Motor neuron (in vitro differentiated cells): ENCODE results near the gene TRPC3. TPM values are rescaled to one million over a fixed set of nuclear protein-coding genes. Genes with fewer than 3 reads are reported as not detected.

Experiments
- ATAC-seq, 8 experiments: fragments of 200-7000 bp; cut with Tn5 transposase; replicated peaks in 6 of 8; 2 replicates each; pipeline ENCODE4 v1.8.0; 2021; ENCODE audit warnings: mild to moderate bottlenecking in 8 of 8, moderate library complexity in 8 of 8
- H3K27ac ChIP-seq, 2 donors: fragments of 250-450 bp; sonication (Bioruptor Pico); 2 replicates each; pipeline ENCODE4 v1.9.0; 2021; ENCODE audit warnings: antibody characterized with exemption in 2 of 2, mild to moderate bottlenecking in 2 of 2, moderate library complexity in 1 of 2
- H3K4me1 ChIP-seq, 2 donors: fragments of 250-450 bp; sonication (Bioruptor Pico); replicated peaks in 1 of 2; 2 replicates each; pipeline ENCODE4 v1.6.1; 2021; ENCODE audit warnings: antibody characterized with exemption in 2 of 2, mild to moderate bottlenecking in 2 of 2, moderate library complexity in 1 of 2
- H3K4me3 ChIP-seq, 5 donors: fragments of 250-450 bp; sonication (Bioruptor Pico); 2 replicates each; pipeline ENCODE4 v1.9.0; 2021; ENCODE audit warnings: antibody characterized with exemption in 5 of 5, mild to moderate bottlenecking in 5 of 5, moderate library complexity in 4 of 5
- WGBS, 10 experiments: fragments of 450-650 bp; shearing (Covaris generic); methylation state at CpG; one replicate each; pipeline ENCODE4 v1.0.0; 2022; 5-methylcytosine and 5-hydroxymethylcytosine counted together
- in situ Hi-C, 9 experiments: fragments of 400-800 bp; cut with MboI; loops; one replicate each; pipeline ENCODE4 v1.15.0; 2021; ENCODE audit warnings: low sequenced_read_pairs in 9 of 9, low pct_unique_long_range_greater_than_20kb in 2 of 9; ENCODE audit not compliant: unreplicated experiment in 9 of 9
- total RNA-seq, 8 experiments: library from RNA; unstranded; fragments of 300-600 nt; gene quantifications; 2 replicates each; pipeline versions ENCODE4 v1.2.3 to v1.2.4, GENCODE V29; 2022

The TRPC3 gene
- 1 to 10 TPM in 5 of 8 experiments, under 1 TPM in 1, not detected in 2; 0.41 to 7.0 (median 3.5) TPM for total RNA-seq

- WGBS, 10 experiments = 3% methylated on average over 5 of the region's 69 CpGs; no CpG with 5 or more reads in 9 of the 10 experiments
- H3K4me1 ChIP-seq = peaks cover 0 to 4% of the 10 kb centered on the region in 2 donors
- ATAC-seq = peak; percentile 34 to 57 (median 50)
- peak within 1 kb of the TSS; percentile 54 to 77 (median 66) for H3K4me3 ChIP-seq
- in situ Hi-C loops = loop anchor here in 2 of 9 experiments (25.0 kb wide), 2 partner anchors 211 to 261 kb away; partner anchors contain the start of gene BLTP1 (in 1 of the 2)
- no peak within 1 kb of the TSS for H3K27ac ChIP-seq
These were observed at the start of gene TRPC3 for GRCh38 chr4:121951521-121952110. Gene TRPC3, minus strand, starts transcription at chr4:121952060. Its CDS starts 380 bp downstream, at chr4:121951680.

DNA sequence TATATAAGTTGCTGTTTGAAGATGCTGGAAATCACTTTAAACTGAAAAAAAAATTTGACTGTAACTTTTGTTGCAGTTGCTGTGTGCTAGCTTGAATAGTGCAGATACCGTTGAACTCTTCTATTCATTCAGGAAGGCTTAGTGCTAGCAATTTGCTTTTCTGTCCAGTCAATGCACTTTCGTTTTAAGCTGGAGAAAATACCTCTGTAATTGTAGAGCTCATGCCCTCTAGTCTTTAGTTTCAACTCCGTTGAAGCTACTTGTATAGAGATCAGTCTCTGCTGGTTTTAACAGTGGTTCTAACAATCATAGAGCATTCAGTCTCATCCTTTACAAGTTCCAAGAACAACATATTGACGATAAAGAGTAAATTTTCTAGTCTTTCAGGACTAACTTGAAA is 49.0 kb upstream of the TRPC3 start:
- WGBS, 10 experiments = 3 to 80% (median 51%) methylated on average over 3 to 4 of the region's 4 CpGs; no CpG with 5 or more reads in 2 of the 10 experiments
- in situ Hi-C loops = no loop called here
- Histone ChIP-seq H3K4me1 (no peaks in the 10 kb centered on the region), H3K27ac (no peak overlapping the region), H3K4me3 (no peak overlapping the region)
- ATAC-seq = peak in 2 of 8 experiments; percentile 39 to 44

DNA sequence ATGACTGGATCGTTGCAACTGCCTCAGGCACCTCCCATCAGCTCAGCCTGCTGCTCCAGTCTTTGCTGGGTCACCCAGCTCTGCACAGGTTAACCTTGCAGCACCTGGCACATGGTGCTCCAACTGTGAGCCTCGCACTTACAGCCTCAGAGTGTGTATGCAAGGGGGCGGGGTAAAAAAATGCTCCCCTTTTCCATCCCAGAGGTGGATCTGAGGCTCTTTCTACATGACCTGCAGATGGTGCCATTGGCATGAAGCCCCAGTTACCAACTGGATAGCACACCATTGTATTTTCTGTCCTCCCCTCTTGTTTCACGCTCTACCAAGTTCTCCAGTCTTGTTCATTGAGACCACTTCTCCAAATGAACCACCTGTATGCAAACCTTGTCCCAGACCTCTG is 46.2 kb upstream of the TRPC3 start:
- Histone ChIP-seq H3K27ac (no peak overlapping the region), H3K4me3 (no peak overlapping the region), H3K4me1 (no peaks in the 10 kb centered on the region)
- 0 to 100% (median 38%) methylated on average over 1 to 4 of the region's 4 CpGs; no CpG with 5 or more reads in 1 of the 10 experiments for WGBS, 10 experiments
- ATAC-seq = peak in 2 of 8 experiments; percentile 48 to 52
- in situ Hi-C loops = no loop called here

- ATAC-seq = no peak
- H3K4me1 ChIP-seq = no peaks in the 10 kb centered on the region
- no peak overlapping the region for H3K27ac ChIP-seq
- WGBS, 10 experiments = 0 to 100% (median 70%) methylated on average over 1 to 3 of the region's 3 CpGs; no CpG with 5 or more reads in 1 of the 10 experiments
- no peak overlapping the region for H3K4me3 ChIP-seq
- in situ Hi-C loops = no loop called here
These were observed 44.1 kb upstream of the TRPC3 start for GRCh38 chr4:121995790-121996537.

GRCh38 chr4:121991968-121992367 is 40.1 kb upstream of the TRPC3 start:
- in situ Hi-C loops = no loop called here
- no peaks in the 10 kb centered on the region for H3K4me1 ChIP-seq
- H3K27ac ChIP-seq = no peak overlapping the region
- no peak overlapping the region for H3K4me3 ChIP-seq
- no peak for ATAC-seq

- Histone ChIP-seq H3K4me1 (no peaks in the 10 kb centered on the region), H3K4me3 (no peak overlapping the region), H3K27ac (no peak overlapping the region)
- ATAC-seq = no peak
- in situ Hi-C loops = no loop called here
- WGBS, 10 experiments = 8 to 100% (median 60%) methylated on average over 1 to 6 of the region's 6 CpGs; no CpG with 5 or more reads in 1 of the 10 experiments
These were observed 38.6 kb upstream of the TRPC3 start for GRCh38 chr4:121990489-121990888.

GRCh38 chr4:121989715-121990114 is 37.9 kb upstream of the TRPC3 start:
- ATAC-seq = peak in 1 of 8 experiments; percentile 26

DNA sequence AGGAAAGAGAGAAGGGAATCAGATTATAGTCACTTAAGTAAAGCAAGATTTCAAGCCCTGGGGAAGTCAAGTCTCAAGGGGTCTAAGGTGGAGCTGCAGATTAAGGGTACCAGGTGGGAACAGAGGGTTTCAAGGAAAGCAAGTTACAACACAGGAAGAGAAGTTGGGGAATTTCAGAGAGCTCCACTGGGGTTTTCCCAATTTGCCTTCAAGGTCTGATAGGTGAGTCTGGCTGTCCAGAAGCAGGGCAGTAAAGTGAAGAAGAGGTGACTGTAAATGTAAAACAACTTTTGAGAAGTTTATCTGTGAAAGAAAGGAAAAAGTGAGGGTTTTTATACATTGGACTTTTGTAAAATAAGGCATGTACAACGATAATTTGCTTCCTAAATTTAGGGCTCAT is 37.1 kb upstream of the TRPC3 start:
- no peaks in the 10 kb centered on the region for H3K4me1 ChIP-seq
- H3K4me3 ChIP-seq = no peak overlapping the region
- no peak overlapping the region for H3K27ac ChIP-seq
- WGBS, 10 experiments = 0 to 88% (median 57%) methylated on average over 1 of the region's 1 CpG; no CpG with 5 or more reads in 3 of the 10 experiments
- no peak for ATAC-seq
- in situ Hi-C loops = no loop called here

More at GRCh38 chr4:121989715-121990114, 37.9 kb upstream of the TRPC3 start:
- H3K4me3 ChIP-seq = no peak overlapping the region
- 10 to 89% (median 31%) methylated on average over 1 to 10 of the region's 10 CpGs; no CpG with 5 or more reads in 1 of the 10 experiments for WGBS, 10 experiments
- H3K4me1 ChIP-seq = no peaks in the 10 kb centered on the region
- in situ Hi-C loops = no loop called here
- H3K27ac ChIP-seq = no peak overlapping the region

GRCh38 chr4:121980643-121981042 is 28.8 kb upstream of the TRPC3 start:
- 0 to 100% (median 0%) methylated on average over 1 to 3 of the region's 3 CpGs; no CpG with 5 or more reads in 3 of the 10 experiments for WGBS, 10 experiments
- Histone ChIP-seq H3K4me1 (no peaks in the 10 kb centered on the region), H3K27ac (no peak overlapping the region), H3K4me3 (no peak overlapping the region)
- ATAC-seq = peak in 3 of 8 experiments; percentile 45 to 78 (median 45)
- in situ Hi-C loops = no loop called here

GRCh38 chr4:121978172-121978516 is 26.3 kb upstream of the TRPC3 start:
- in situ Hi-C loops = no loop called here
- H3K4me3 ChIP-seq = no peak overlapping the region
- ATAC-seq = no peak
- H3K4me1 ChIP-seq = no peaks in the 10 kb centered on the region
- H3K27ac ChIP-seq = no peak overlapping the region
- 29 to 100% (median 89%) methylated on average over 1 to 2 of the region's 2 CpGs; no CpG with 5 or more reads in 1 of the 10 experiments for WGBS, 10 experiments

- in situ Hi-C loops = no loop called here
- H3K4me1 ChIP-seq = no peaks in the 10 kb centered on the region
- H3K27ac ChIP-seq = no peak overlapping the region
- 13 to 100% (median 50%) methylated on average over 1 to 6 of the region's 9 CpGs; no CpG with 5 or more reads in 1 of the 10 experiments for WGBS, 10 experiments
- H3K4me3 ChIP-seq = no peak overlapping the region
- ATAC-seq = peak in 6 of 8 experiments; percentile 25 to 97 (median 54)
These were observed 25.7 kb upstream of the TRPC3 start for GRCh38 chr4:121977251-121978171.

DNA sequence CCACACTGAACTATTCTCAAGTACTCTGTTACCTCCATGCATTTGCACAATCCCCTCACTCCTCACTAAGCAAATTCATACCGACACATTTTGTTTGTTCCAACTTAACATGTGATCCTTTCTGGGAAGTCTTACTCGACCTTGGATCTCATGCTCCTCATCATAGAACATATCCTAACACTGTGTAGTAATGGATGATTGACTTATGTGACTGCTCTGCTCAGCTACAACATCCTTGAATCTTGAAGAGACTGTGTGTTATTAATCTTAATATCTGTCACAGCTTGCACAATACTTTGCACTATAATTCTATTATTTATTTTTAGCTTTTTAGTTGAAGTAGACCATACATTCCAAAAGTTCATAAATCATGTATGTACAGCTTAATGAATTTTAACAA is 23.9 kb upstream of the TRPC3 start:
- WGBS, 10 experiments = 0 to 100% (median 48%) methylated on average over 1 to 2 of the region's 2 CpGs; no CpG with 5 or more reads in 1 of the 10 experiments
- Histone ChIP-seq H3K27ac (no peak overlapping the region), H3K4me3 (no peak overlapping the region), H3K4me1 (no peaks in the 10 kb centered on the region)
- in situ Hi-C loops = no loop called here
- ATAC-seq = peak in 2 of 8 experiments; percentile 51 to 53
